Adipose tissue (tissue), 3 donors: ENCODE data around the gene PAXIP1. TPM values are rescaled to one million over a fixed set of nuclear protein-coding genes. Genes with fewer than 3 reads are reported as not detected.
"Not testable (repeated sequence)": the region's sequence is repeated elsewhere in the genome, so short reads cannot be mapped to it uniquely, and the experiment has no call there.

ENCODE experiments used
- H3K27ac ChIP-seq: one replicate; pipeline ENCODE4 v1.5.1; 2013; ENCODE audit warnings: low read depth, low read length
- WGBS, 3 donors: extraction: QIAGEN DNeasy Blood & Tissue Kit; methylation state at CpG; one replicate each; pipeline ENCODE4 v1.1.7; 2013; 5-methylcytosine and 5-hydroxymethylcytosine counted together
- polyA plus RNA-seq, 3 donors: library from polyadenylated mRNA; stranded (reverse); fragments of 200-250 nt; gene quantifications; one replicate each; pipeline ENCODE4 v1.2.3, GENCODE V29; 2013
- donor health status: healthy with polysubstance abuse.
- donor health status: Bipolar disorder and iron deficiency.
- donor health status: healthy.

Gene PAXIP1, protein sequence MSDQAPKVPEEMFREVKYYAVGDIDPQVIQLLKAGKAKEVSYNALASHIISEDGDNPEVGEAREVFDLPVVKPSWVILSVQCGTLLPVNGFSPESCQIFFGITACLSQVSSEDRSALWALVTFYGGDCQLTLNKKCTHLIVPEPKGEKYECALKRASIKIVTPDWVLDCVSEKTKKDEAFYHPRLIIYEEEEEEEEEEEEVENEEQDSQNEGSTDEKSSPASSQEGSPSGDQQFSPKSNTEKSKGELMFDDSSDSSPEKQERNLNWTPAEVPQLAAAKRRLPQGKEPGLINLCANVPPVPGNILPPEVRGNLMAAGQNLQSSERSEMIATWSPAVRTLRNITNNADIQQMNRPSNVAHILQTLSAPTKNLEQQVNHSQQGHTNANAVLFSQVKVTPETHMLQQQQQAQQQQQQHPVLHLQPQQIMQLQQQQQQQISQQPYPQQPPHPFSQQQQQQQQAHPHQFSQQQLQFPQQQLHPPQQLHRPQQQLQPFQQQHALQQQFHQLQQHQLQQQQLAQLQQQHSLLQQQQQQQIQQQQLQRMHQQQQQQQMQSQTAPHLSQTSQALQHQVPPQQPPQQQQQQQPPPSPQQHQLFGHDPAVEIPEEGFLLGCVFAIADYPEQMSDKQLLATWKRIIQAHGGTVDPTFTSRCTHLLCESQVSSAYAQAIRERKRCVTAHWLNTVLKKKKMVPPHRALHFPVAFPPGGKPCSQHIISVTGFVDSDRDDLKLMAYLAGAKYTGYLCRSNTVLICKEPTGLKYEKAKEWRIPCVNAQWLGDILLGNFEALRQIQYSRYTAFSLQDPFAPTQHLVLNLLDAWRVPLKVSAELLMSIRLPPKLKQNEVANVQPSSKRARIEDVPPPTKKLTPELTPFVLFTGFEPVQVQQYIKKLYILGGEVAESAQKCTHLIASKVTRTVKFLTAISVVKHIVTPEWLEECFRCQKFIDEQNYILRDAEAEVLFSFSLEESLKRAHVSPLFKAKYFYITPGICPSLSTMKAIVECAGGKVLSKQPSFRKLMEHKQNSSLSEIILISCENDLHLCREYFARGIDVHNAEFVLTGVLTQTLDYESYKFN
- 1 to 10 TPM; 2.7 to 8.3 (median 5.5) TPM for polyA plus RNA-seq

DNA sequence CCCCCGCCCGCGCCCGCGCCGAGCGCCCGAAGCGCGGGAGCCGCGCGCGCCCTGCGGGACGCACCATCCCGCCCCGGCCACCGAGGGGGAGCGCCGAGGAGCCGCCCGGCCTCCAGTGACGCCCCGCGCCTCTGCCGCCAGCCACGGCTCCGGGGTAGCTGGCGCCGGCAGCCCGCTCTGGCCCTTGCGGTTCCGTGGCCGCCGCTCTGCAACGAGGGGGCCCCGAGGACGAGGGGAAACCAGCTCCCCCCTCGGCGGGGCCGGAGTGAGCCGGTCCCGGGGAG lies at the start of gene PAXIP1:
Gene PAXIP1, minus strand, starts transcription at position 33 of the 284 bp plus-strand sequence. CDS start 195 bp downstream, outside the sequence.
- WGBS, 3 donors, result 0 to 1% (median 0%) methylated on average over 21 to 44 of the region's 44 CpGs
- peak within 1 kb of the TSS; percentile 68 for H3K27ac ChIP-seq

DNA sequence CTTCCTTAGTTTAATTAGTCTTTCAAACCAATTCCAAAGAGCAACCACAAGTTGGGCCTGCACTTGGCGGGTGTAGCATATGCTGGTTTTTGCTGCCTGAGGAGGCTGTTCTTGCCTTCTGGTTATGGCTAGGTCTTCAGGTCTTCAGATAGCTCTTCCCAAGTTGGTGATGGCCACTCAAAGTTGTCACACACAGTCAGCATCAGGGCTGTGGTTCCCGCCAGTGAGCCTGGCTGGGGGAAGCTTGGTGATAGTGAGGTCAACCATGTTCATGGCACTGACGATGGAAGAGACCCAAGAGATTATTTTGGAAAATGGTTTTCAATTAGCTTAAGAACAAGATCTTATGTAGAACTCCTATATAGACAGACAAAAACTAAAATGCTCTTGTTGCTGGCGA lies 48.4 kb upstream of the PAXIP1 start:
- no peak overlapping the region for H3K27ac ChIP-seq
- WGBS, 3 donors, result 86 to 93% (median 89%) methylated on average over 4 of the region's 4 CpGs

- H3K27ac ChIP-seq, result no peak overlapping the region
- 56 to 67% (median 63%) methylated on average over 4 of the region's 4 CpGs for WGBS, 3 donors
Observed at GRCh38 chr7:155048006-155048405, 45.1 kb upstream of the PAXIP1 start.

DNA sequence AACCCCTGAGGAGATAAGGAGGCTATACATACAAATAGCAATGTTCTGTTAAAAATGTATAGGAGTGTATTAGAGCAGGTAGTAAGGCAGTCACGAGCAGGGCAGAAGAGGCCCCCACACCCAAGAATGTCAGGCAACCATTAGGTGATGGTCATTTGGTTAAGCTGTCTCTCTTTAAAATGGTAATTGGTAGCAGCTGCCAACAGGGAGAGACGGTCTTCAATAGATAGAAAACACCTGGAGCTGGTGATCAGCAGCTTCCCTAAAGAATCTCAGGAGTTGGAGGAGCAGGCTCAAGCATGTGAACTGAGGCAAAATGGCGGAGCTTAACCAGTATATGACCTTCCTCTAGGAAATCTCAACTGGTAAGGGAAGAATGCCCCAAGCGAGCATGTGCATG lies 40.8 kb upstream of the PAXIP1 start:
- 56 to 61% (median 60%) methylated on average over 4 of the region's 4 CpGs for WGBS, 3 donors

DNA sequence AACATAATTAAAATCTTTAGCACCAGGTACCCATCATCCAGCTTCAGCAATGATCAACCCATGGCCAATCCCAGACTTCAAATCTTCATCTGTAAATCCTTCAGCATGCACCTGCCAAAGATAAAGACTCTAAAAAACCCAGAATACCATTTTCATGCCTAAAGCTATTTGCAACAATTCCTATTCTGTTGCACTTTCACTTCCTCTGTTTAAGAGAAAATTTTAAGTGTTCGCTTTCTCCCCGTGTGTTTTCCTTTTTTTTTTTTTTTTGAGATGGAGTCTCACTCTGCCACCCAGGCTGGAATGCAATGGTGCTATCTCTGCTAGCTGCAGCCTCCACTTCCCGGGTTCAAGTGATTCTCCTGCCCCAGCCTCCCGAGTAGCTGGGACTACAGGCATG lies 35.4 kb upstream of the PAXIP1 start:
- no peak overlapping the region for H3K27ac ChIP-seq
- 78 to 84% (median 82%) methylated on average over 4 of the region's 4 CpGs for WGBS, 3 donors

More for the DNA sequence above, 40.8 kb upstream of the PAXIP1 start:
- no peak overlapping the region for H3K27ac ChIP-seq

DNA sequence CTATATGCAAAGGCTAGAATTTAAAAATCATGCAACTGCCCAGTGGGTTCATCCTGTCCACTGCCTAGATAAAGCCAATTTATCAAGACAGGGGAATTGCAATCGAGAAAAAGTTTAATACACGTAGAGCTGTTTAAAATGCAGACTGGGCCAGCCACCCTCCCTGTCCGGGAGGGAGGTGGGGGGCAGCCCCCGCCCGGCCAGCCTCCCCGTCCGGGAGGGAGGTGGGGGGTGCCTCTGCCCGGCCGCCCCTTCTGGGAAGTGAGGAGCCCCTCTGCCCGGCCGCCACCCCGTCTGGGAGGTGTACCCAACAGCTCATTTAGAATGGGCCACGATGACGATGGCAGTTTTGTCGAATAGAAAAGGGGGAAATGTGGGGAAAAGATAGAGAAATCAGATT lies 31.6 kb upstream of the PAXIP1 start:
- 86 to 91% (median 90%) methylated on average over 15 of the region's 15 CpGs for WGBS, 3 donors
- H3K27ac ChIP-seq, result not testable (repeated sequence)

GRCh38 chr7:155032978-155033377 lies 30.1 kb upstream of the PAXIP1 start:
- WGBS, 3 donors, result 68 to 74% (median 68%) methylated on average over 6 of the region's 6 CpGs
- H3K27ac ChIP-seq, result no peak overlapping the region

GRCh38 chr7:155027879-155028278 lies 25.0 kb upstream of the PAXIP1 start:
- 92 to 97% (median 96%) methylated on average over 1 of the region's 1 CpG for WGBS, 3 donors
- H3K27ac ChIP-seq, result no peak overlapping the region

- H3K27ac ChIP-seq, result no peak overlapping the region
- 57 to 72% (median 68%) methylated on average over 7 of the region's 7 CpGs for WGBS, 3 donors
Observed at GRCh38 chr7:155021699-155022145, 18.8 kb upstream of the PAXIP1 start.

DNA sequence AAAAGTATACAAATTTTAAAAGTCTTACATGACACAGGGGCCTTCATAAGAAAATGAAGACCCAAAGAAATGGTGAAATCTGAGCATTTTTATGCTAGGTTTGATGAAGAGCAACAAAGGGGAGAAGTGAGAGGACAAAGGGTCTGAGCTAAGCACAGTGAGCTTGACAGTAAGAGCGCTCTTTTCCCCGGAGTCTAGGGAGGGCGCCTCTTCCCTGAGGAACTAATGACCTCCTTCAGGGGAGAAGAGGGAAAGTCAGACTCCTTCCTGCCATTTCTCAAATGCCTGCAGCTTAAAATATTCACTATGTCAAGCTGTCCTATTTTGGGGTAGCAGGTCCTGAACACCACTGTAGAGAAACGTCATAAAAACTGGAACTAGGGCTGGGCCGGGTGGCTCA lies 18.1 kb upstream of the PAXIP1 start:
- WGBS, 3 donors, result 62 to 72% (median 64%) methylated on average over 5 of the region's 5 CpGs
- no peak overlapping the region for H3K27ac ChIP-seq

DNA sequence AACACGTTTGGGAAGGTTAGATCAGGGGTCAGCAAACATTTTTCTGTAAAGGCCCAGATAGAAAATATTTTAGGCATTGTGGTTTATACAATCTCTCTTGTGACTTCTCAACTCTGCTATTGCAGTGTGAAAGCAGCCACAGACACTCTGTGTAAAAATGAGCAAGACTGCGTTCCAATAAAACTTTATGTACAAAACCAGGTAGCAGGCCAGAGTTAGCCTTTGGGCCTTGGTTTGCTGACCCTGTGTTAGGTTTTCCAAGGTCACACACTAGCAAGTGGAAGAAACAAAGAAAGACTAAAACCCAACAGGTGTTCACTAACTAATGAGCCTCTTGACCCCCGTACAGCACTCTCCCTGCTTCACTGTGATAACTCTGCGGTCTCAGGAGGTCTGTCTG lies 14.9 kb upstream of the PAXIP1 start:
- H3K27ac ChIP-seq, result no peak overlapping the region
- 70 to 79% (median 75%) methylated on average over 4 of the region's 4 CpGs for WGBS, 3 donors

DNA sequence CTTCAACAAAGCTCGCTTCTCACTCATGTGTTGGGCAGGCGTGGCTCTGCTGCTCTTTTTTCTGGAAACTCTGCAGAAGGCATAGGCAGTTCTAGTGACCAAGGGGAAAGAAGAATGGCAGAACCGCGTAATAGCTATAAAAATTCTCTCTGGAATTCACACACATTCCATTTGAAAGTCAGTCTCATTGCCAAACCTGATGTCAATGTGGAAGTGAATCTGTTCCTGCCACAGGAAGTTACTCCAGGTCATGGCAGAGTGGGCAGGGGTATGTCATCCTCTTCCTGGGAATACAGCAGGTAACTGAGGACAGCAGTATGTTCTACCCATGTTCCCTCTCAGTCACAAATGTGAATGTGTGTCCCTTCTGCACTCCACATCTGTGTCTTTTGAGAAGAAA lies 8.2 kb upstream of the PAXIP1 start:
- no peak overlapping the region for H3K27ac ChIP-seq
- WGBS, 3 donors, result 83 to 93% (median 91%) methylated on average over 4 of the region's 4 CpGs

GRCh38 chr7:155009570-155010157 lies 6.7 kb upstream of the PAXIP1 start:
- 68 to 74% (median 73%) methylated on average over 3 of the region's 3 CpGs for WGBS, 3 donors
- no peak overlapping the region for H3K27ac ChIP-seq

- H3K27ac ChIP-seq, result no peak overlapping the region
- 70 to 76% (median 75%) methylated on average over 13 of the region's 13 CpGs for WGBS, 3 donors
Observed at GRCh38 chr7:155007947-155008346, 5.0 kb upstream of the PAXIP1 start.

- WGBS, 3 donors, result 0 to 1% (median 0%) methylated on average over 58 to 78 of the region's 78 CpGs
Observed at GRCh38 chr7:155003376-155004214, 671 bp upstream of the PAXIP1 start.

DNA sequence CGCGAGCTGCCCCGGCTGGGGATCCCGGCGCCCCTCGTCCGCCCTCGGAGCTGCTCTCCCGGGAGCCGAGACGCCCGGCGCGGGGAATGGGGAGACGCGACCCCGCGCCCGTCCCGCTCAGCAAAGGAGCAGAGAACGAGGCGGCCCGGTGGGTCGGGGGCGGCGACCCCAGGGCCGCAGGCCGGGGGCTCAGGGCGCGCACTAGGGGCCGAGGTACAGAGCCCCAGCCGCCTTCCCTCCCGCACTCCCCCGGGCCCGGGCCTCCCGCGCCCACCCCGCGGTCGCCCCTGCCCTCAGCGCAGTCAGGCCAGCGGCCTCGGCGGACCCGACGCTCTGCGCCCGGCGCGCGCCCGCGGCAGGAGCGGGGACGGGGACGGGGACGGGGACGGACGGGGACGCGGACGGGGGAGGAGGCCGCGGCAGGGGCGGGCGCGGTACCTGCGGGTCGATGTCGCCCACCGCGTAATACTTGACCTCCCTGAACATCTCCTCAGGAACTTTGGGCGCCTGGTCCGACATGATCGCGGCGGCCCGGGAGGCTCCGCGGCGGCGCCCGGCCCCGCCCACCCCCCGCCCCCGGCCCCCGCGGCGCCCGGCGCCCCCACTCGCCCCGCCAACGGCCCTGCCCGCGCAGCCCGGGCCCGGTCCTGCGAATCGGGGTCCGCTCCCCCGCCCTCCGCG lies 373 bp downstream of the PAXIP1 start:
- WGBS, 3 donors, result 0 to 1% (median 1%) methylated on average over 15 to 103 of the region's 104 CpGs

More at GRCh38 chr7:155003376-155004214, 671 bp upstream of the PAXIP1 start:
- H3K27ac ChIP-seq, result peak overlapping the region; percentile 1

GRCh38 chr7:155001756-155002410 lies 1.0 kb downstream of the PAXIP1 start:
- 14 to 17% (median 15%) methylated on average over 24 of the region's 24 CpGs for WGBS, 3 donors
- no peak overlapping the region for H3K27ac ChIP-seq

More for the DNA sequence above, 373 bp downstream of the PAXIP1 start:
- peak overlapping the region; percentile 68 for H3K27ac ChIP-seq
